K562 (cell line): ENCODE data around the gene SPTBN4. TPM values are rescaled to one million over a fixed set of nuclear protein-coding genes. Genes with fewer than 3 reads are reported as not detected.

Experiments used
- CBFA2T2 ChIP-seq: fragments of 450-650 bp; conservative IDR thresholded peaks from 2 replicates; pipeline ENCODE4 v1.6.1; 2017; ENCODE audit warnings: mild to moderate bottlenecking
- CBFB ChIP-seq: sonication (generic); formaldehyde crosslinking; IDR thresholded peaks from 2 replicates; pipeline ENCODE4 v1.4.0; 2020; ENCODE audit warnings: mild to moderate bottlenecking, missing genetic modification reagents
- CHD1 ChIP-seq: fragments of 200-600 bp; sonication (generic); IDR thresholded peaks from one replicate; pipeline ENCODE4 v1.6.1; 2012; ENCODE audit warnings: mild to moderate bottlenecking, moderate library complexity, low read length, inconsistent platforms
- CREM ChIP-seq: IDR thresholded peaks from 2 replicates; pipeline ENCODE4 v1.6.1; 2014; ENCODE audit warnings: antibody characterized with exemption, low read depth
- EP400 ChIP-seq: fragments of 450-650 bp; IDR thresholded peaks from 2 replicates; pipeline ENCODE4 v1.6.1; 2017; ENCODE audit warnings: antibody characterized with exemption, mild to moderate bottlenecking, moderate library complexity
- FOXA3 ChIP-seq, 2 experiments: fragments of 450-650 bp in 1 of 2; sonication (generic) in 1 of 2; formaldehyde crosslinking; IDR thresholded peaks in 1 of 2; conservative IDR thresholded peaks in 1 of 2; 2 replicates each; pipeline versions ENCODE4 v1.4.0 to v1.8.0; 2020 to 2022; ENCODE audit warnings: mild to moderate bottlenecking in 2 of 2, missing genetic modification reagents in 1 of 2
- HOXB6 ChIP-seq: fragments of 250-450 bp; sonication (Bioruptor Pico); IDR thresholded peaks from 2 replicates; pipeline ENCODE4 v1.5.1; 2022; ENCODE audit warnings: mild to moderate bottlenecking, borderline replicate concordance
- JUND ChIP-seq, 2 experiments: IDR thresholded peaks; 2 replicates in 1 of 2; 3 replicates in 1 of 2; pipeline ENCODE4 v1.6.1; 2011; ENCODE audit warnings: borderline replicate concordance in 2 of 2, low read depth in 2 of 2, low read length in 2 of 2, improper control_type of control experiment in 1 of 2, missing biosample characterization in 1 of 2, missing genetic modification characterization in 1 of 2, missing genetic modification reagents in 1 of 2
- MCM2 ChIP-seq: fragments of 450-650 bp; IDR thresholded peaks from 2 replicates; pipeline ENCODE4 v1.6.1; 2017; ENCODE audit warnings: low read depth, mild to moderate bottlenecking
- MTA3 ChIP-seq: fragments of 450-650 bp; formaldehyde crosslinking; IDR thresholded peaks from 2 replicates; pipeline ENCODE4 v1.6.1; 2017; ENCODE audit warnings: mild to moderate bottlenecking, borderline replicate concordance
- NFE2 ChIP-seq: IDR thresholded peaks from 2 replicates; pipeline ENCODE4 v1.6.1; 2014; ENCODE audit warnings: antibody characterized with exemption, low read depth
- PHF20 ChIP-seq: fragments of 450-650 bp; IDR thresholded peaks from 2 replicates; pipeline ENCODE4 v1.6.1; 2018; ENCODE audit not compliant: partially characterized antibody
- RFX5 ChIP-seq: IDR thresholded peaks from 2 replicates; pipeline ENCODE4 v1.6.1; 2011; ENCODE audit warnings: low read depth, mild to moderate bottlenecking, improper control_type of control experiment, low read length
- SMARCB1 ChIP-seq: IDR thresholded peaks from 2 replicates; pipeline ENCODE4 v1.6.1; 2011; ENCODE audit warnings: improper control_type of control experiment, low read depth; ENCODE audit not compliant: insufficient read length
- SRF ChIP-seq, 2 experiments: fragments of 250-450, 450-650 bp in 1 of 2; sonication (Bioruptor Pico) in 1 of 2; sonication (generic) in 1 of 2; formaldehyde crosslinking; IDR thresholded peaks; 2 replicates each; pipeline versions ENCODE4 v1.5.0 to v1.5.1; 2020 to 2022; ENCODE audit warnings: mild to moderate bottlenecking in 1 of 2, missing genetic modification reagents in 1 of 2
- SUPT5H ChIP-seq: fragments of 450-650 bp; IDR thresholded peaks from 2 replicates; pipeline ENCODE4 v1.6.1; 2016
- ZNF780A ChIP-seq: fragments of 250-450 bp; sonication (Bioruptor Pico); IDR thresholded peaks from 2 replicates; pipeline ENCODE4 v1.5.0; 2021; ENCODE audit warnings: mild to moderate bottlenecking
- polyA plus RNA-seq, 8 experiments: library from polyadenylated mRNA; depleted of rRNA in 4 of 8; stranded (reverse) in 5 of 8; unstranded in 3 of 8; fragments of >200 nt; fragmentation: Nextera tagmentation in 2 of 8; fragmentation: Illumina TruSeq in 1 of 8; extraction: Ambion mirVana in 2 of 8; extraction: Trizol in 1 of 8; gene quantifications; 2 replicates each; pipeline versions ENCODE4 v1.2.1 to v1.2.3, GENCODE V29; 2011 to 2014; ENCODE audit warnings: inconsistent platforms in 1 of 8, missing spikeins in 1 of 8
- total RNA-seq, 7 experiments: library from RNA; depleted of rRNA in 6 of 7; stranded (reverse); fragments of >200 nt in 6 of 7; fragmentation: Illumina TruSeq in 2 of 7; extraction: Trizol in 2 of 7; gene quantifications; 2 replicates each; pipeline versions ENCODE4 v1.2.1 to v1.2.3, GENCODE V29; 2011 to 2021; ENCODE audit warnings: low replicate concordance in 1 of 7
- TF ChIP-seq, protein P1 (sequence below): sonication (generic); formaldehyde crosslinking; IDR thresholded peaks from 2 replicates; pipeline ENCODE4 v1.8.0; 2022; ENCODE audit warnings: missing genetic modification reagents, mild to moderate bottlenecking, borderline replicate concordance
- TF ChIP-seq, protein P2 (sequence below): fragments of 250-450 bp; sonication (Bioruptor Pico); IDR thresholded peaks from 2 replicates; pipeline ENCODE4 v1.8.0; 2022; ENCODE audit warnings: inconsistent platforms, mild to moderate bottlenecking, moderate library complexity, borderline replicate concordance
- TF ChIP-seq, protein P3 (sequence below): fragments of 250-450 bp; sonication (Bioruptor Pico); IDR thresholded peaks from 2 replicates; pipeline ENCODE4 v1.4.0; 2020; ENCODE audit warnings: borderline replicate concordance
- TF ChIP-seq, protein P4 (sequence below): sonication (generic); formaldehyde crosslinking; IDR thresholded peaks from 2 replicates; pipeline ENCODE4 v1.4.0; 2020; ENCODE audit warnings: mild to moderate bottlenecking, missing genetic modification reagents

SPTBN4 gene
- total and polyA plus RNA-seq, 9 of the 15 experiments (the other 6 are each of a cell fraction or from before 2014, with no cell fraction given) = 0.01 to 1.5 (median 0.86) TPM

DNA sequence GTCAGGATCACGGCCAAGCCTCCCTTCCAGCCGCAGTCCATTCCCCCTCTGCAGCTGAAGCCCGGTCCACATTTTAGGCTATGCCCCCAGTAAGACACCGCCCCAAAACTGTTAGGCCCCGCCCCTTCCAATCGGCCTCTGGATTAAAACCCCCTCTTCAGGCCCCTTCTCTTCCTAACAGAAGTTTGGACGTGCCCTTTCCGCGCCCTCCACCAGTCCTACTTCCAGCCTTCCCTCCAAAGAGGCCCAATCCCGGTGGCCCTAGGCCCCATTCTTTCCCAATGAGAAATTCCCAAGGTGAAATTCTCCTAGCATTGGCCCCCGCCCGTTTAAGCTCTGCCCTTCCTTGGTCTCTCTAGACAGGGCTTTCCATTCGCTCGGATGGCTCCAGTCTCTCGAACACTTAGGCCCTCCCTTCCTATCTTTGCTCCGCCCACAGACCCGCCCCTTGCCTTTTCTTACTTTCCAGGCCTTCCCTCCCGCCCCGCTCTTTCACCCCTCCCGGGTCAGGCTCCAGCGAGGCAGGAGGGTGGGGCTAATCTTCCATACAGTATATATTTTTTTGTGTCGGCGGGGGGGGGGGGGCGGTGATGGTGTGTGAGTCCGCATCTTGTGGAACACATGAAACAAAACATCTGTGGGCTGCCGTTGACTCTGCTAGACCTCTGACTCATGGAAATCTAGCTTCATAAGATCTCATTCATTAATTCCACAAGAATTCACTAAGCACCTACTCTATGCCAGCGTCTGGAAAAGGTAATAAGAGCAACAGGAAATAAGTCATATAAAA, 148.0 kb downstream of the SPTBN4 start (continued):
- TF ChIP-seq, protein P1, sequence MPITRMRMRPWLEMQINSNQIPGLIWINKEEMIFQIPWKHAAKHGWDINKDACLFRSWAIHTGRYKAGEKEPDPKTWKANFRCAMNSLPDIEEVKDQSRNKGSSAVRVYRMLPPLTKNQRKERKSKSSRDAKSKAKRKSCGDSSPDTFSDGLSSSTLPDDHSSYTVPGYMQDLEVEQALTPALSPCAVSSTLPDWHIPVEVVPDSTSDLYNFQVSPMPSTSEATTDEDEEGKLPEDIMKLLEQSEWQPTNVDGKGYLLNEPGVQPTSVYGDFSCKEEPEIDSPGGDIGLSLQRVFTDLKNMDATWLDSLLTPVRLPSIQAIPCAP (CRISPR knock-in tag) = no peak
- TF ChIP-seq NFE2 = 0 out of 2 replicates have a peak, but pooled peaks have one; percentile 31
- 0 out of 4 replicates have a peak, but pooled peaks of 1 of the 2 experiments have one; percentile 7 for TF ChIP-seq FOXA3 (CRISPR knock-in tag; conservative IDR thresholded peaks at IDR 0.05 in 1 of 2, IDR thresholded peaks at IDR 0.05 in 1 of 2)
- TF ChIP-seq JUND (IDR thresholded peaks at IDR 0.05; ENCODE audit: borderline replicate concordance, low read depth, low read length) = 0 out of 2 replicates have a peak, but pooled peaks have one; percentile 7
- TF ChIP-seq JUND (tag; IDR thresholded peaks at IDR 0.05; ENCODE audit: borderline replicate concordance, low read depth, low read length) = no peak
- no peak for TF ChIP-seq CBFA2T2
- TF ChIP-seq MTA3 = peak; percentile 18; the same call in 1 of the 2 replicates
- peak; percentile 29; the same call in 1 of the 2 replicates for TF ChIP-seq RFX5
- TF ChIP-seq CBFB (CRISPR knock-in tag) = no peak
- no peak for TF ChIP-seq CHD1
- TF ChIP-seq SRF (CRISPR knock-in tag; IDR thresholded peaks at IDR 0.05) = peak in 1 of 2 experiments; percentile 14; a peak in 1 of 4 replicates
- TF ChIP-seq, protein P2, sequence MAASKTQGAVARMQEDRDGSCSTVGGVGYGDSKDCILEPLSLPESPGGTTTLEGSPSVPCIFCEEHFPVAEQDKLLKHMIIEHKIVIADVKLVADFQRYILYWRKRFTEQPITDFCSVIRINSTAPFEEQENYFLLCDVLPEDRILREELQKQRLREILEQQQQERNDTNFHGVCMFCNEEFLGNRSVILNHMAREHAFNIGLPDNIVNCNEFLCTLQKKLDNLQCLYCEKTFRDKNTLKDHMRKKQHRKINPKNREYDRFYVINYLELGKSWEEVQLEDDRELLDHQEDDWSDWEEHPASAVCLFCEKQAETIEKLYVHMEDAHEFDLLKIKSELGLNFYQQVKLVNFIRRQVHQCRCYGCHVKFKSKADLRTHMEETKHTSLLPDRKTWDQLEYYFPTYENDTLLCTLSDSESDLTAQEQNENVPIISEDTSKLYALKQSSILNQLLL = no peak
- no peak for TF ChIP-seq HOXB6 (CRISPR knock-in tag)
- peak; percentile 49 for TF ChIP-seq CREM
- TF ChIP-seq SMARCB1 = no peak
- TF ChIP-seq, protein P3, sequence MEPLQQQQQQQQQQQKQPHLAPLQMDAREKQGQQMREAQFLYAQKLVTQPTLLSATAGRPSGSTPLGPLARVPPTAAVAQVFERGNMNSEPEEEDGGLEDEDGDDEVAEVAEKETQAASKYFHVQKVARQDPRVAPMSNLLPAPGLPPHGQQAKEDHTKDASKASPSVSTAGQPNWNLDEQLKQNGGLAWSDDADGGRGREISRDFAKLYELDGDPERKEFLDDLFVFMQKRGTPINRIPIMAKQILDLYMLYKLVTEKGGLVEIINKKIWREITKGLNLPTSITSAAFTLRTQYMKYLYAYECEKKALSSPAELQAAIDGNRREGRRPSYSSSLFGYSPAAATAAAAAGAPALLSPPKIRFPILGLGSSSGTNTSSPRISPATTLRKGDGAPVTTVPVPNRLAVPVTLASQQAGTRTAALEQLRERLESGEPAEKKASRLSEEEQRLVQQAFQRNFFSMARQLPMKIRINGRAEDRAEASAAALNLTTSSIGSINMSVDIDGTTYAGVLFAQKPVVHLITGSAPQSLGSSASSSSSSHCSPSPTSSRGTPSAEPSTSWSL (CRISPR knock-in tag) = no peak
- no peak for TF ChIP-seq ZNF780A (CRISPR knock-in tag)
- no peak for TF ChIP-seq MCM2
- TF ChIP-seq, protein P4, sequence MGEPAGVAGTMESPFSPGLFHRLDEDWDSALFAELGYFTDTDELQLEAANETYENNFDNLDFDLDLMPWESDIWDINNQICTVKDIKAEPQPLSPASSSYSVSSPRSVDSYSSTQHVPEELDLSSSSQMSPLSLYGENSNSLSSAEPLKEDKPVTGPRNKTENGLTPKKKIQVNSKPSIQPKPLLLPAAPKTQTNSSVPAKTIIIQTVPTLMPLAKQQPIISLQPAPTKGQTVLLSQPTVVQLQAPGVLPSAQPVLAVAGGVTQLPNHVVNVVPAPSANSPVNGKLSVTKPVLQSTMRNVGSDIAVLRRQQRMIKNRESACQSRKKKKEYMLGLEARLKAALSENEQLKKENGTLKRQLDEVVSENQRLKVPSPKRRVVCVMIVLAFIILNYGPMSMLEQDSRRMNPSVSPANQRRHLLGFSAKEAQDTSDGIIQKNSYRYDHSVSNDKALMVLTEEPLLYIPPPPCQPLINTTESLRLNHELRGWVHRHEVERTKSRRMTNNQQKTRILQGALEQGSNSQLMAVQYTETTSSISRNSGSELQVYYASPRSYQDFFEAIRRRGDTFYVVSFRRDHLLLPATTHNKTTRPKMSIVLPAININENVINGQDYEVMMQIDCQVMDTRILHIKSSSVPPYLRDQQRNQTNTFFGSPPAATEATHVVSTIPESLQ (CRISPR knock-in tag) = 0 out of 2 replicates have a peak, but pooled peaks have one; percentile 20
- 0 out of 2 replicates have a peak, but pooled peaks have one; percentile 5 for TF ChIP-seq SUPT5H
- TF ChIP-seq EP400 = 0 out of 2 replicates have a peak, but pooled peaks have one; percentile 35
- TF ChIP-seq PHF20 = no peak
